Hepatic stellate cell (primary cell): ENCODE measurements around the gene MICU1.
"Not testable (repeated sequence)": the region's sequence is repeated elsewhere in the genome, so short reads cannot be mapped to it uniquely, and the experiment has no call there.

Source experiments
- DNase-seq: peaks from one replicate; pipeline ENCODE4 v3.0.0; 2011; ENCODE audit warnings: low spot score

Gene MICU1

DNA sequence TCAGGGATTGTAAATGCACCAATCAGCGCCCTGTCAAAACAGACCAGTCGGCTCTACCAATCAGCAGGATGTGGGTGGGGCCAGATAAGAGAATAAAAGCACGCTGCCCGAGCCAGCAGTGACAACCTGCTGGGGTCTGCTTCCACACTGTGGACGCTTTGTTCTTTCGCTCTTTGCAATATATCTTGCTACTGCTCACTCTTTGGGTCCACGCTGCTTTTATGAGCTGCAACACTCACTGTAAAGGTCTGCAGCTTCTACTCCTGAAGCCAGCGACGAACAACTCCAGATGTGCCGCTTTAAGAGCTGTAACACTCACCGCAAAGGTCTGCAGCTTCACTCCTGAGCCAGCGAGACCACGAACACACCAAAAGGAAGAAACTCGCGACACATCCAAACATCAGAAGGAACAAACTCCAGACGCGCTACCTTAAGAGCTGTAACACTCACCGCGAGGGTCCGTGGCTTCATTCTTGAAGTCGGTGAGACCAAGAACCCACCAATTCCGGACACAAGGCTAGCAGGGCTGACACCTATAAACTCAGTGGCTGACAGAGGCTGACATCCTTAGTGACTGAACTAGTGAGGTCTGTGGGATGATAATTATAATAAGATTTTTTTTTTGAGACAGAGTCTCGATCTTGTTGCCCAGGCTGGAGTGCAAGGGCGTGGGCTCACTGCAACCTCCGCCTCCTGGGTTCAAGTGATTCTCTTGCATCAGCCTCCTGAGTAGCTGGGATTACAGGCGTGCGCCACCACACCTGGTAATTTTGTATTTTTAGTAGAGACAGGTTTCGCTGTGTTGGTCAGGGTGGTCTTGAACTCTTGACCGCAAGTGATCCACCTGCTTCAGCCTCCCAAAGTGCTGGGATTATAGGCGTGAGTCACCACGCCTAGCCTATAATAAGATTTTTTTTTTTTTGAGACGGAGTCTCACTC lies 298.9 kb downstream of the MICU1 start:
- not testable (repeated sequence) for DNase-seq

DNA sequence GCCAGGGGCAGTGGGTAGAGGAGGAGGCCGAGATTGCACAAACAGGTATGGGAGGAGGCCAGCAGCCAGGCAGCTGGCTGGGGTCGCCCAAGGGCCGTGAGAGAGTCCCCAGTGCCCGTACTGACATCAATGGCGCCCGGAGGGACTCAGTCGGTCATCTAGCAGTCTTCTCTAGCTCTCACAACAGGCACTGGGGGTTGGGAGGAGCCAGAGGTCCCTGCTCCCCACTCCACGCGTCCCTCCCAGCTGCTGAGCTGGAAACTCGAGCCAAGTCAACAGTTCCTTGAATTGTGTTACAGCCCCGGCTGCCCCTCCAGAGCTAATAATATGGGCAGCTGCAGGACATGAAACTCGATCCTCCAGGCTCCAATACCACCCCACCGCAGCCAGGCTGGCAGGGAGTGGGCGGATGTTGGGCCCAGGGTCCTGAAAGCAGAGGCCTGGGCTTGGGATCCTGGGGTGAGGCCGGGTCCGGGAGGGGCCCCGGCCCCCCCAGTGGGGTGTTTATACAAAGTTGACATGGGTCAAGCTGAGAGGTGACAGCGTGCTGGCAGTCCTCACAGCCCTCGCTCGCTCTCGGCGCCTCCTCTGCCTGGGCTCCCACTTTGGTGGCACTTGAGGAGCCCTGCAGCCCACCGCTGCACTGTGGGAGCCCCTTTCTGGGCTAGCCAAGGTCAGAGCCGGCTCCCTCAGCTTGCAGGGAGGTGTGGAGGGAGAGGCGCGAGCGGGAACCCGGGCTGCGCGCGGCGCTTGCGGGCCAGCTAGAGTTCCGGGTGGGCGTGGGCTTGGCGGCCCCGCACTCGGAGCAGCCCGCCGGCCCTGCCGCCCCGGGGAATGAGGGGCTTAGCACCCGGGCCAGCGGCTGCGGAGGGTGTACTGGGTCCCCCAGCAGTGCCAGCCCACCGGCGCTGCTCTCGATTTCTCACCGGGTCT lies 300.4 kb downstream of the MICU1 start:
- DNase-seq: not testable (repeated sequence)

DNA sequence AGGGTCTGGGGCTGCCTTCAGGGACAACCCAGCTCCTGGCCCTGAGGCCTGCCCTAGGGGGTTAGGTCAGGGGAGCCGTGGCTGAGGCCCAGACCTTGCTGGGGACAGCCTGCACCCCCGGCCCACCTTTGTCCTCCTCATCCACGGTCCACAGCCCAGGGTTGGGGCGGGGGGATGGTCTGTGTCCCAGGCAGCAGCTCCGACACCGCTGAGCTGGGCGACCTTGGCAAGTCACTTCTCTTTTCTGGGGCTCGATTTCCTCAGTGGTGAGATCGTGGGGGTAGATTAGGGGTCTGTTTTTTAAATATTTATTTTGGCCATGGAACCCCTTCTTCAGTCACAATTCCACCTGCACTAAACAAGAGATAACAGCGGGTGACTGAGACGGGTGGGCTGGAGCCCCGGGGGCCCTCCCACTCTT lies 302.1 kb downstream of the MICU1 start:
- no peak for DNase-seq

DNA sequence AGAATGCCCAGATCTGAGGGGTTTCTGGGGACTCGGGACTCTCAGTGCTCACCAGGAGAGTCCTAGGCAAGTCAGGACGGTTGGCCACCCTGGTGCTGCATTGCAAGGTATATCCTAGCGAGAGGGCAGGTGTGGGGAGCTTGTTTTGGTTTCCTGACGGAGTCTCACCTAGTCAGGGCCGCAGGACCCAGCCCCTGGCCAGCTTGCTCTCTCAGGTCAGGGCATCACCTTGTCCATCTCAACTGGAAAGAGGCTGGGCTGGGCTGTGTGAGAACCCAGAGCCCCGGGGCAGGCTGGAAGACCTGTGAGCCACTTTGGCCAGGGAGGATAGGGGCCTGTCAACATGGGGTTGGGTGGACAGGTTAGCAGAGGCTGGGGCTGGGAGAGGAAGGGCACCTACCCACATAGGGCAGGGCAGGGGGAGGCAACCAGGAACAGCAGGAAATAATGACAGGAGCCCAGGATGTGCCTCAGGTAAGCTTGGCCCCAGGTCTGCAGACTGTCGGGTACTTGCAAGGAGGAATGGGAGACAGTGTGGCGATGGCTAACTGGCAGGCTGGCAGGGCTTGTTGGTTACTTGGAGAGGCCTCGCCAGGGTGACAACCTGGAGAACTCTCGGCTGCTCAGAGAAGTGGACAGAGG lies 302.6 kb downstream of the MICU1 start:
- no peak for DNase-seq

DNA sequence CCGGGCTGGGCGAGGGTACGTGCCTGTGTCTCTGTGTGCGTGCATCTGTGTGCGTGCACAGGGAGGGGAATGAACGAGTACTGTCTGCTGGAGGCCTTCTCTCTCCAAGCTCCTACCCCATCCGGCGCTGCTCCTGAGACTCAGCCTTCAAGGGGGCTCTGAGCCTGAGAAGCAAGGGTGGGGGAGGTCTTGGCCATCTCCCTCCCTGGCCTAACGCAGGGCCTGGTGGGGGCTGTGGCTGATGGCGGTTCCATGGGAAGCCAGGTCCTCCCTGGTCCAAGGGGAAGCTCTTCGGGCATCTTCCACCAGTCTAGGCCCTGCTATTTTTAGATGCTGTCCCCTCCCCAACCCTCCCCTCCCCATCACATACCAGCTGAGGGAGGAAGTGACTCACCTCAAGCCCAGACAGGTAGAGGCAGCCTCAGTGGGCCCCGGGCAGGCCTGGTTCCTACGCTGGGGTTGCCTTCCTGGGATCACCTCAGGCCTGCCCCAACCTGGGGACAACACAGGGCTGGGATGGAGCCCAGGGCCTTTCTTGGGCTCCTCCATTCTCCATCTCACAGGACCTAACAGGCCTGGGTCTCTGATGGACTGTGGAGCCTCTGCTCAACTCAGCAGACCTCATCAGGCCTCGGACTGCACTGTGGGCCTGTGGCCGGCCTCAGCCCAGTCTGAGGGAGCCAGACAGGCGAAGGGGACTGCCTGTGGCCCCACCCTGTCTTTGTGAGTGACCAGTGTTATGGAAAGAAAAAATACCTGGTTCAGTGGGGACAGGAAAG lies 303.4 kb downstream of the MICU1 start:
- no peak for DNase-seq

DNA sequence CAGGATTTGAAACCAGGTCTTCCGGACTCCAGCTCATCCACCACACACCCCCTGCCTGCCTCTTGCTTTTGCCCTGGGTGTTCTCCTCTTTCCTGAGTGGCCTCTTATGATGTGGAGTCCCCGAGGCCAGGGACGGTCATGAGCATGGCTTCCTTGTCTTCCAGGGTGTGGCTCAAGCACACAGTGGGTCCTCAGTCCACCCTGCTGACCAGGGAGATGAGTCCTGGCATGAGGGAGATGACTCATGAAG lies 303.9 kb downstream of the MICU1 start:
- no peak for DNase-seq

DNA sequence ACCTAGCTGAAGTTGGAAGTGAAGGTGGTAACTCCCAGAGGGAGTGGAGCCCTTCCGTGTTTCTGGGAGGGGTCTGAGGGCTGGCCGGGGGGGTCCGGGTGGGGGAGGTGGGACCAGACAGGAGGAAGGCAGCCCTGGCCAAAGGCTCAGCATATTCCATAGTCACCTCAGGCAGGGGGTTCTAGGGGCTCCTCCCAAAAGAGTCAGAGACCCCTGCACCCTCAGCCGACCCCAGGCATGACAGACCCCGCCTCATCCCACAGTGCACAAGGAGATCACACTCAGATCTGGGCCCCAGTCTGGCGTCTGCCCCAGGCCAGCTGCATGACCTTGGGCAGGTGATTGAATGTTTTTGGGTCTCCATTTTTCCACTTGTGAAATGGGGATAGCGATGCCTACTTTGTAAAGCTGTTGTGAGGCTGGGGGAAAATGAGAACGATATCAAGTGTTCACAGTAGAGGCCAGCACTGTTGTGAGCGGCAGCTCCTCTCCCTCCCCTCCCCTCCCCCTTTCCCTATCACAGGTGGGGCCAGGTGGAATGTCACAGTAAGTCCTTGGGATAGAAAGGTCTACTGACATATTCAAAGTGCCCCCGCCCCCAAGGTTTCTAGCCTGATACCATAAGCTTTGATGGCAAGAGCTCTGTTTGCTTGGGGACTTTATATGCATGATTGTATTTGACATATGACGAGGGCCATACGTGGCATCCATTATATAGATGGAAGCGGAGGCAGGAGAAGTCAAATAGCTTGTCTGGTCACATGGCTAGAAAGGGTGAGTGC lies 304.4 kb downstream of the MICU1 start:
- DNase-seq: no peak

DNA sequence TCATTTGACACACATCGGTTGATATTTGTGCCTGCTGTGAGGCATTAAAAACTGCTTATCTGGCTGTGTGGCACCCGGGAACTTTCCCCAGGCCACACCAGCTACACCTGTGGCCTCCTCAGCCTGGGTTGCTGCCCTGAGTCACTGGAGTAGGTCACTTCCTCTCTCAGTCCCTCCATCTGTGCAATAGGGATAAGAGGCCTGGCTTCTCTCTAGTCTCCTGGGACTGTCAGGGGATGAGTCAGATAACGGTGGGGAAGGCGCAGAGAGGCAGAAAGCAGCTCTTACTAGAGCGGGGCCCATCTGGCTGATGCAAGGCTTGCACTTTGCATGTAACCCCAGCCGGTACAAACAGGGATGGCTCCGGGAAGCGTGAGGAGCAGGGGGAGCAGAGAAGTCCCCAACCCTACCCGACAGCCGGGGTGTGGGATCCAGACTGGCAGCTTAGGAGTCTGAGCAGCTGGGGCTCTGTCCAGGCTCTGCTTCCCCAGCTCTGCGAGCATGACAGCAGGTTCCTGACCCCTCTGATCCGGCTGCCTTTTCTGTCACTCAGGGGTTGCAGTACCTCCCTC lies 305.1 kb downstream of the MICU1 start:
- DNase-seq: peak; percentile 97

DNA sequence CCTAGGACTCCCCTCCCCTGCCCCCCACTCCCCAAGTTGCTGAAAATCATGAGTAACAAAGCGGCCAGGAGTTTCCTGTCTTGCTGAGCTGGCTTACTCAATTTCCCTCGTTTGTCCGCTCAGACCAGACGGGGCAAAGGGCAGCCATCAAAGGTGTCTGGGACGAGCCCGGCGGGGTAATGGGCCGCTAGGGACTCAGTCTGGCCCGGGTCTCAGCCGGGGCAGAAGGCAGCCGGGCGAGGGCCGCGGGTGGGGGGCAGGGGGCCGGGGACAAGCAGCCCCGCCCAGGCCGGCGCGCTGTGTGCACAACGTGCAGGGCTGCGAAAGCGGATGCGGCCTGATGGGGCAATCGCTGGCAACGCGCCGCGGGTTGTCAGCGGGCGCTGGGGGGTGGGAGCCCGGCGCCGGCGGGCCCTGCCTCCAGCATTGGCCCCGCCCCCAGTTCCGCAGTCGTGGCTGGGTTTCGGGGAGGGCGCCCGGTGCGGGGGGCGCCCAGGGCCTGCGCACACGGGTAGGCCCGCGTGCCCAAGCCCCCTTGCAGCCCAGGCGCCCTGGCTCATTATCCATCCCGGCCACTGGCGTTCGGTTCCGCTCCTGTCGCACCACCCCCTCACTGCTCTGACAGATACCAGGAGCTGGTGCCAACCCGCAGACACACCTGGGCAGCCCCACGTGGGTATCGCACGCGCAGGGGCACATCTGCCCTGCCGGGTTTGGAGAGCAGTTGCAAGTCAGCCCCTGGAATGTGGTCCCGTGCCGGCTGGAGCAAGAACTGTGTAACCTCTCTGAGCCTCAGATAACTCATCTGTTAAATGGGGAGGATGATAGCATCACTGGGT lies 306.2 kb downstream of the MICU1 start:
- DNase-seq: peak; percentile 88

DNA sequence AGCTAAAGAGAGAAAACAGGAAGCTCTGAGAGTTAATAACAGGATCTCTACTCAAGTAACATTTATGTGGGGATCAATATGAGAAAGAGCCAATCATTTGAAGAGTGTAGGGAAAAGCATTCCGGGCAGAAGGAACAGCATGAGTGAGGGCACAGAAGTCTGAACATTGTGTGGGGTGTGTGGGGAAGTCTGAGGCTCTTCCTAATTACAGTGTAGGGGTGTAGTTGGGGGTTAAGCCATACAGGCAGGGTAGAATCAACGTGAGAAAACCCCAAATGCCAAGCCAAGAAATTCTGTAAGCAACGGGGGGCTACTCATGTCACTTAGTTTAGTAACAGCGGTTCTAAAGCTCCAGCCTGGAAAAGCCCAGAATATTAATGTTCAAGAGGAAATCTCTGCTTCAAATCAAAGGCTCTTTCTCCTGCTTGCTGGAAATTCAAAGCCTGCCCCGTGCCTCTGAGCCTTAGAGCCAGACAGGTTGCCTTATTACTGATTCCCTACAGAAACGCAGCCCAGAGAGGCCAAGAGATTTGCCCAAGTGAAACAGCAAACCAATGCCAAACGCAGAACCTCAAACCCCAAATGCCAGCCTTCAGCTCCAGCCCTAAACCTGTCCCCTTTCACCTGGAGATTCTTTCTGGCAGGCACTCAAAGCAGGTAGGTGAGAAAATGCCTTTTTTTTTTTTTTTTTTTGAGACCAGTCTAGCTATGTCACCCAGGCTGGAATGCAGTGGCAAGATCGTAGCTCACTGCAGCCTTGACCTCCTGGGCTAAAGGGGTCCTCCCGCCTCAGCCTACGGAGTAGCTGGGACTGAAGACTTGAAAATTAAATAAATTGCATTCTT lies 307.2 kb downstream of the MICU1 start:
- DNase-seq: no peak
